IPS-18c (cell line): ENCODE results near the gene DAZ2.
"Not testable (repeated sequence)": the region's sequence is repeated elsewhere in the genome, so short reads cannot be mapped to it uniquely, and the experiment has no call there.

ENCODE experiments used
- H3K4me3 ChIP-seq: 2 replicates; pipeline ENCODE4 v1.7.0; 2013; ENCODE audit warnings: low read depth, mild to moderate bottlenecking, low read length, moderate library complexity; ENCODE audit not compliant: insufficient read depth
- H3K9me3 ChIP-seq: one replicate; pipeline ENCODE4 v1.6.1; 2013; ENCODE audit warnings: mild to moderate bottlenecking, low read length, moderate library complexity; ENCODE audit not compliant: control insufficient read depth, insufficient read depth

The DAZ2 gene

GRCh38 chrY:23219233-23219632 is at the start of gene DAZ2:
DAZ2 (plus strand) TSS chrY:23219533; CDS start chrY:23219741, 208 bp downstream.
- not testable (repeated sequence) for H3K4me3 ChIP-seq, H3K9me3 ChIP-seq

GRCh38 chrY:23198908-23199307 is 20.4 kb upstream of the DAZ2 start, which contains the start of gene DAZ1:
DAZ1 (minus strand) TSS chrY:23199008; CDS start chrY:23198800, 208 bp downstream.
- H3K9me3 ChIP-seq, H3K4me3 ChIP-seq: not testable (repeated sequence)

GRCh38 chrY:23207455-23207854 is 11.9 kb upstream of the DAZ2 start:
- not testable (repeated sequence) for H3K9me3 ChIP-seq, H3K4me3 ChIP-seq

GRCh38 chrY:23209802-23210495 is 9.4 kb upstream of the DAZ2 start:
- not testable (repeated sequence) for H3K4me3 ChIP-seq

GRCh38 chrY:23210681-23211080 is 8.7 kb upstream of the DAZ2 start:
- H3K4me3 ChIP-seq, H3K9me3 ChIP-seq: not testable (repeated sequence)

More at GRCh38 chrY:23209802-23210495, 9.4 kb upstream of the DAZ2 start:
- H3K9me3 ChIP-seq, result not testable (repeated sequence)
